Renal pelvis (tissue), 4 donors: ENCODE measurements around the gene CCDC122. TPM values are rescaled to one million over a fixed set of nuclear protein-coding genes. Genes with fewer than 3 reads are reported as not detected.

Experiments used
- DNase-seq: peaks from one replicate; pipeline ENCODE4 v3.0.0-alpha.2; 2013
- polyA plus RNA-seq, 3 donors: library from polyadenylated mRNA; unstranded; fragments of 120-200 nt; gene quantifications; one replicate each; pipeline ENCODE4 v1.2.1, GENCODE V29; 2013; ENCODE audit not compliant: insufficient read length in 3 of 3

The CCDC122 gene
- polyA plus RNA-seq, 3 donors, result 10.3 to 13.8 (median 10.4) TPM

DNA sequence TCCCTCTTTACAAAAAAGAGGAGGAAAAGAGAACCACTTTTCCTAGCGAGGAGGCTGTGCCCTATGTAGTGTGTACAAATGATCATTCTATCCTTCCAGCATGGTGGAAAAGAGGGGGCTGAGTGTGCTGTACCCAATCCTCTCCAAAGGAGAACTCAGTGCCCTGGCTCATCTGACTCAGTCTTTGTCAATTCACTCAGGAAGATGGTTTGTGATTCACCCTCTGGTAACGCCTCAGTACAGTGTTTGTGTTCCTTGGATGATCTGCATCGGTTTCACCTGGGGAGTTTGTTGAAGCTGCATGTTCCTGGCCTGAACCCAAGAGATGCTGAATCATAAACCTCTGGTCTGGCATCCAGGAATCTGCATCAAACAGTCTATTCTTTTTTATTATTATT, 74.5 kb downstream of the CCDC122 start:
- DNase-seq, result no peak

DNA sequence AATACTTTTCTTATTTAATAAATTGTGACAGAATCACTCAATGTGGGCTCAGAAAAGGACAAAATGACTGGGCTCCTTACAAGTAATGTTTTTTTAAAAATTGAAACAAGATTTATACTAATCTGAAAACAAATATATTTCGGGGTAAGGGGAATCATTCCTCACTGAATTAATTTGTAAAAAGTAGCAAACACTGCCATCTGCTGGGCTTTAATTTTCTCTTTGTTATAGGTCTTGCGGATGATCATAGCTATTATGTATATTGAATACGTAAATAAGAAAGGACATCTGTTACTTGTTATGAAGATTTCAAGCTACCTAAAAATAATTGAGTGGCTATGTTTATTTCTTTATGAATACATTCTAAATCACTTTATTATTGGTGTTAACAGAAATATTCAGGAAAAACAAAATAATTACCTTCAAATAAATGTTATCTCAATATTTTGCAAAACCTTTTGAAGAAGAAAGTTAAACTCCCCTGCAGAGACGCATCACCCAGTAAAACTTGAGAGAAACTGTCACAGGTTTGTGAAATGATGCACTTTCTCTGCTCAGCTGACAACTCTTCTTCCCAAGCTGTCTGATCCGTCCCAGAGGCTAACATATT, 75.0 kb downstream of the CCDC122 start:
- DNase-seq, result peak; percentile 72

DNA sequence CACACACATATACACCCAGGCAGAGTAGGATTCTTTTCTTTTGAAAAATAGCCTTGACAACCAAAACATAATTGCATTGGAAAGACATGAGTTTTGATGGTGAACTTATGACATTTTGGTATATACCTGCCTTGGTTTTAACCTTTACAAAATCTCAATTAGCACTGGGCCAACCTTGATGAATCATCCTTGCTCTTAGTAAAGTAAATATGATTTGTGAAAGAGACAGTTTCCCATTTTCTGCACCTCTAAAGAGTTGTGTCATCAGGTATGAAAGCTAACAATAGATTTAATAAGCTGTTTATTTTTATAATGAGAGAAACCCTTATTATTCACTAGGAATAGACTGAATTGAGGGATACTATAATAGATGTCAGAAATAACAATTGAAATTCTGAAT, 77.0 kb downstream of the CCDC122 start:
- no peak for DNase-seq

DNA sequence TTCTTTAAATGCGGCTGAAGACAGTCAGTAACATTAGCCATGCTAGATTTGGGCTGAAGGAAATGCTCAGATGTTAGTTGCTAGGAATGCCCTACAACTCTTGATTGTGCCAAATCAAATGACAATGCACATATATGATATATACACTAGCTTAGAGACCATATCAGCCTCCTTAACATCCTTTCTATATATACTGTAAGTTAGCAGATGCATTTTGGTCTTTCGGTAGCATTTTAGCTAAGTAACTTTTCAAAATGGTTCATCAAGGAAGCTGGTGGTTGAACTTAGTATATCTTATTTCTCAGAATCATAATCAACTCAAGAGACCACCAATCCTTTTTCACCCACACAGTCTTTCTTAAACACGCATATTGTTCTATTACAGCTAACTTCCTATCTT, 78.7 kb downstream of the CCDC122 start:
- DNase-seq, result no peak

DNA sequence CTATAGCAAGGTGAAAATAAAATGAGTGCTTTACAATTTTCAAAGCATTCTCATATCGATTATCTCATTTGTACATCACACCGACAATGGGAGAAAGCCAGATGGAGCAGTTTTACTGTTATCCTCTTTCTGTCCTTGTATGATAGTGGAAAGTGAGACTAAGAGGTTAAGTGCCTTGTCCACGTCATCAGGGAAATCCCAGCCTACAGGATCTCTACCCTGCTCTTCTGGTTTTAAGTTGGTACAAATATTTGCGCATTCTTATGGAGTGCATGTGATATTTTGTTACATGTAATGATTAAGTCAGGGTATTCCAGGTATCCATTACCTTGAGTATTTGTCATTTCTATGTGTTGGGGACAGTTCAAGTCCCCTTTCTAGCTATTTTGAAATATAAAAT, 80.3 kb downstream of the CCDC122 start:
- DNase-seq, result no peak

DNA sequence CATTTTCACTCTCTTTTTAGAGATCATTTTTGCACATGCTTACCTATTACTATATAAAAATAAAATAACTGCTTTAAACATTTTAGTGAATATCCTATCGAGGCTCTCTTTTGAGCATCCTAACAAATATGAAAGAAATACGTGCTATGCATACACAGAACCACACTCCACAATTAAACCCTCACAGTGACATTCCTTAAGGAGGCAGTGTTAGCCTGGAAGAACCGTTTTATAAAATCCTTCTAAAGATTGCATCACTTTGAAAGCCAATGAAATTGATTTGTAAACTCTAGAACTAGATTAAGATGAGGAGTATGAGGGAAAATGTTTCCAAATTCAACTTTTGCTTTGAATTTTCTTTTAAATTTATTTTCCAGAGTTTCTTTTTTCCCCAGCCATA, 81.7 kb downstream of the CCDC122 start:
- no peak for DNase-seq

DNA sequence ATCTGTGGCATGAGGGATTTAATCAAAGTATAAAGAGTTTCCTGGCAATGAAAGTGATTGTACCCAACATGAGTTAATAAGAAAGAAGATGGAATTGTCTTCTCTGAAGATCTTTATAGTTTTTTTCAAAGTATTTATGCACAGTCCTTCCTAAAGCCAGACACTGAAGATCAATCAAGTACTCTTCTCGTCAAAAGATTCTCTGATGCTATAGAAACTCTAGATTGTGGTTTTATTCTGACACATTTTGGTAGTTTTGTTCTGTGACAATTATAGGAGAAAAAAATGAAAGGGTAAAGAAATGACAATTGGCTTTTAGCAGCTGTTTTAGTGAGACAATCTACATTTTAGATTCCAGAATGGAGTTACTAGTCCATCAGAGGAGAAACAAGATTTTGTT, 82.4 kb downstream of the CCDC122 start:
- DNase-seq, result no peak

DNA sequence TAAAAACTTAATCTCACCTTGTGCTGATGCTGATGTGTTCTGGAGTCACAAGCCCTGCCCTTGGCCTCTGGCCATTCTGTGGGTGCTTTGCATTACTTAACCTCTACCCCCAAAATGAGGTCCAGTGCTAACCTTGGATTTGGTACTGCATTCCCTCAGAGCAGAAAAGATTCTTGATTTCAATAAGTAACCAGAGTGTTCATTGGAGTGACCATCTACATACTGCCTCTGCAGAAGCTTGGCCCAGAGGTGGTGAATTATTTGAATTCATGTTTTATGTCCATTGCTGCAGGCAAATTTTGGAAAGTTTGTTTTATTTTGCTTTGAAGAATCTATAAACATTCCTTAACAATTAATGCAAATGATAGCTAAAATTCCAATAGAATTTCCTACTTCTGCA, 85.1 kb downstream of the CCDC122 start:
- no peak for DNase-seq

DNA sequence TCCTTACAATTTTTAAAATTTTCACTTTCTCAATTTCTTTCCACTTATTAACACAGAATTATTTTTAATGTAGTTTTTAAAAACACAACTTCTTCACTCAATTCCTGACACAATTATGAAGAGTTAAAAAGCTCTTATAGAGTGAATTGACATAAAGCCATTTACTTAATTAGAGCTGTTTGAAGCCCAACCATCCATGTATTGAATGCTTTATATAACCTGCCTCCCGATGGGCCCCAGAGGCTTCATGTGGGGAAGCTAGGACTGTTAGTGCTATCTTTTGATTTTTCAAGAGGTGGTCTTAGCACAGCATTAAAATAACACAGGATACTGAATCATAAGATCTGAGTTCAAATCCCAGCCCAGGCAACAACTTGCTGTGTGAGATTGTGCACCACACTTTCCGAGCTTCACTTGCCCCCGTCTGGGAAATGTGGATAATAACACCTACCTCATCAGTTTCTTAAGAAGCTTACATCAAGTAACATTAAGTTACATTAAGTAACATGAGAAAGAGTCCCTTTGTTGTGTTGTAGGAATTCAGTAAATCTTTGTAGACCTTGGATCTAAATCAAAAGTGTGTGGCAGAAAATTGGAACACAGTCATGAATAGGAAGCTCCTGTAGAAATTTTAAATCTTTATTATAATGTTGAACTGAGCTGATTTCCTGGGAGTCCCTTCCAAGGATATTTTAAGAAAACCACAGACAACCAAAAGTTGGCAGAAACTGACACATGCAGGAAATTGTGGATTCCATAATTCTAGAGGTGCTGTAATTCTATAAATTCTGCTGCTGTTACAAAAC, 87.3 kb downstream of the CCDC122 start:
- DNase-seq, result no peak

DNA sequence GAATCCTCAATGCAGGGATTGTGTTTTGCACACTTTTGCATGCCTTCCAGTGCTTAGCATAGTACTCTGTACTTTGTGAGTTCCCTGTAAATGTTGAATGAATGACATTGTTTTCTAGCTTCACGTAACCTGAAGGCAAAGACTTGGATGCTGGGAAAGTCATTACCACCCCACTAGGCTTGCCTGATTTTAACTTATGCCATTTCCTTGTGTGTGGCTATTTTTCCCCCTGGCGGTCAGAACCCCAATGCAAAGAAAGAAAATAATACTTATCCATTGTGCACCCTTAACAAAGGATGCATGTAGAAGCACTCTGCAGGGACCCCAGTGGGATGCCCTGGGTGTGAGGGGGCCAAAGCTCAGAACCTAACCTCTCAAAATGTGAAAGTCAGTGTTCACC, 91.5 kb downstream of the CCDC122 start:
- DNase-seq, result peak; percentile 58

DNA sequence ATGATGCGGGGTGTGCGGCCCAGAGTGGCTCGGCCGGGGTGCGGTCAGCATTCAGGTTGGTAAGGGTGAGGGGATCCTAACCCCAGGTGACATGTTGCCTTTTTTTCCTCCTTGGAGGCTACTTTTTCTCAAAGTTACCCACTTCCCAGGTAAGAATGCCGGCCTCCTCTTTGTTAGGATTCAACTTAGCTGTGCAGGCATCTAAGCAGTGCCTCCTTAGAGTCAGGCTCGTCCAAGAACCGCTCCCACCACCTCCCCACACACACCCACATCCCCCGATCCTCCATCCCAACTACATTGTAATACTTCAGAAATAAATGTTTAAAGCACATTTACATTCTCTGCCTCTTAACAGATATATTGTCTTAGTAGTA, 92.0 kb downstream of the CCDC122 start:
- DNase-seq, result no peak

DNA sequence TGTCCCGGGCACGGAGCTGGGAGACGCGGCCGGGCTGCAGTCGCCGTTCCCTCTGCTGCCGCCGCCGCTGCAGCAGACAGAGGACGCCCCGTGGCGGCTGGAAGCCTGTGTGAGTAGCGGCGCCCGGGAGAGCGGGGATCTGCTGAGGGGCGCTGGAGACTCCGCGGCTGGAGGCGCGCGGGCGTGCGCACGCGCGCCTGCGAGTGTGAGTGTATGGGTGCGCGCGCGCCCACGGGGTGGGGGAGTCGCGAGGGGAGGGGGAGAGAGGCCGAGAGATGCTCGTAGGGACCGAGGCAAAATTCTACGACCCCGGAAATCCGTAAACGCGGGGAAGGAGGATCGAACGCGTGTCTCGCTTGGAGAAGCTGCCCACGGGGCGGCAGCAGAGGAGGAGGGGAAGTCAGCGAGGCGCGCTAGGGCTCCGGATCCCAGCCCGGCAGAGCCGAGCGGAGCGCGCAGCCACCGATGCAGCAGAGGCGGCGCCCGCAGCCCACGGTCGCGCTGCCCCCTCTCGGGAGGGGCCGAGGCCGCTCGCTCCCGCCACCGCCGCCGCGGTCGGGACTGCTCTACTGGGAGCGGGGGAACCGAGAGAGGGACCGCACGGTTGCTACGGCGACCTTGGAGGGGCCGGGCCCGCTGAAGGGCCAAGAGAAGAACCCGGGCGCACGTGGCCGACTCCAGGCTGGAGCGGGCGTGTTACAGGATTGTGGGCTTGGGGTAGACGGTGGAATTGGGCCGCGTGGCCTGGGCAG, 92.6 kb downstream of the CCDC122 start, which contains the start of gene ENOX1:
Gene ENOX1, minus strand, starts transcription at position 207 of the 752 bp plus-strand sequence.
- DNase-seq, result peak; percentile 84

DNA sequence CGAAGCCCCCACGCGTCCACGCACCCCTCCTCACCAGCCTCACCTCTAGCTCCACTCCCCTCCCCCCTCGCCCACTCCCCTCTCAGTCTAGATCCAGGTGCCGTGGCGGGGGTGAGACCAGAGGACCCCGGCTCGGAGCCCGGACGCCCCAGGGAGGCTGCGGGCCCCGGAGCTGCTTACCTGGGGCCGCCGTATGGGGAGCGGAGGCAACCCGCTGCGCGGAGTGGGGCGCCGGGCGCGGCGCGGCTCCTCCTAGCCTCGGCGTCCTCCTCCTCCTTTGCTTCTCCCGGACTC, 93.1 kb downstream of the CCDC122 start:
- DNase-seq, result no peak

Other genes starting within 250 kb of the CCDC122 start
- gene ENOX1, start 92.8 kb downstream of the CCDC122 start, polyA plus RNA-seq, result 10 to 100 TPM in 1 of 3 donors, 1 to 10 TPM in 2; 8.5 to 11.1 (median 8.7) TPM
- 1 to 10 TPM; 4.1 to 4.4 (median 4.3) TPM for gene LACC1, start 164 bp upstream of the CCDC122 start, polyA plus RNA-seq